ENCODE measurements around the gene ZAR1L.

- TF ChIP-seq POLR2A (IDR thresholded peaks at IDR 0.05) (no peak), CTCF (IDR thresholded peaks at IDR 0.05) (no peak)
Observed at GRCh38 chr13:32278426-32278825, 36.7 kb downstream of the ZAR1L start.

All from Peyer's patch (tissue), 4 donors.